ENCODE measurements around the gene CD40.

Gene CD40

DNA sequence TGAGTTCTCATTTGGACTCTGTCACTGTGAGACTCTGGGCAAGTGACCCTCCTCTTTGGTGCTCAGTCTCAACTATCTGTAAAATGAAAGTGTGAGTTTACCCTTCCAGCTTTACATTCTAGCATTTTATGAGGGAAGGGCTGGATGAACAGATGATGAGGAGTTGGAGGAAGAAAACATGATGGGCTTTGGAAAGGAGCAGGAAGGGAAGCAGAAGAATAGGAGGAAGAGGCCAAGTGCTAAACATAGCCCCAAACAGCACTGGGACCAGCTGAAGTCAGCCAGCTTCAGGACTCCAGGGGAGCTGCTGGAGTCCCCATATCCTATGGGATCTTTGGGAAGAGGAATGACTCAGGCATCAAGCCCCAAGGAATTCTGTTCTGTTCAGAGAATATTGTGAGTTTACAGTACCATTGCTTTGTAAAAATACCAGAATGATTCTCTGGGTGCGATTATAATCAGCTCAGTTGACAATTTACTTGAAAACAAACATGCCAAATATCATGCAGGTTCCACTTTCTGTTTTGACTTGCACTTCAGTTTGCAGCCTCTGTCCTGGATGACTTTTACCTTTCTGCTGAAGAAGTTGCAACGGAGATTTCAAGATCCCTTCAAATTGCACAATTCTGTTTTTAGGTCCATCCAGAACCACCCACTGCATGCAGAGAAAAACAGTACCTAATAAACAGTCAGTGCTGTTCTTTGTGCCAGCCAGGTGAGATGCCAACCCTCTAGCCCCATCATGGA is 3.2 kb downstream of the CD40 start:
- Histone ChIP-seq H3K27ac (peak overlapping the region; percentile 92), H3K4me3 (ENCODE audit: low read depth, low read length) (peak overlapping the region; percentile 22), H3K9me3 (ENCODE audit: control insufficient read depth, low read length) (no peaks in the 10 kb centered on the region), H3K4me2 (ENCODE audit: low read length) (peak overlapping the region; percentile 96), H3K27me3 (ENCODE audit: control insufficient read depth, insufficient read depth, low read length) (no peaks in the 10 kb centered on the region), H3K36me3 (ENCODE audit: control insufficient read depth, insufficient read depth, low read length) (no peaks in the 10 kb centered on the region), H3K79me2 (peaks cover 9% of the 10 kb centered on the region), H3K4me1 (peaks cover 39% of the 10 kb centered on the region), H3K9ac (no peak overlapping the region), H2AFZ (no peak overlapping the region)
- TF ChIP-seq, protein P1, sequence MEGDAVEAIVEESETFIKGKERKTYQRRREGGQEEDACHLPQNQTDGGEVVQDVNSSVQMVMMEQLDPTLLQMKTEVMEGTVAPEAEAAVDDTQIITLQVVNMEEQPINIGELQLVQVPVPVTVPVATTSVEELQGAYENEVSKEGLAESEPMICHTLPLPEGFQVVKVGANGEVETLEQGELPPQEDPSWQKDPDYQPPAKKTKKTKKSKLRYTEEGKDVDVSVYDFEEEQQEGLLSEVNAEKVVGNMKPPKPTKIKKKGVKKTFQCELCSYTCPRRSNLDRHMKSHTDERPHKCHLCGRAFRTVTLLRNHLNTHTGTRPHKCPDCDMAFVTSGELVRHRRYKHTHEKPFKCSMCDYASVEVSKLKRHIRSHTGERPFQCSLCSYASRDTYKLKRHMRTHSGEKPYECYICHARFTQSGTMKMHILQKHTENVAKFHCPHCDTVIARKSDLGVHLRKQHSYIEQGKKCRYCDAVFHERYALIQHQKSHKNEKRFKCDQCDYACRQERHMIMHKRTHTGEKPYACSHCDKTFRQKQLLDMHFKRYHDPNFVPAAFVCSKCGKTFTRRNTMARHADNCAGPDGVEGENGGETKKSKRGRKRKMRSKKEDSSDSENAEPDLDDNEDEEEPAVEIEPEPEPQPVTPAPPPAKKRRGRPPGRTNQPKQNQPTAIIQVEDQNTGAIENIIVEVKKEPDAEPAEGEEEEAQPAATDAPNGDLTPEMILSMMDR (IDR thresholded peaks at IDR 0.05), result no peak

DNA sequence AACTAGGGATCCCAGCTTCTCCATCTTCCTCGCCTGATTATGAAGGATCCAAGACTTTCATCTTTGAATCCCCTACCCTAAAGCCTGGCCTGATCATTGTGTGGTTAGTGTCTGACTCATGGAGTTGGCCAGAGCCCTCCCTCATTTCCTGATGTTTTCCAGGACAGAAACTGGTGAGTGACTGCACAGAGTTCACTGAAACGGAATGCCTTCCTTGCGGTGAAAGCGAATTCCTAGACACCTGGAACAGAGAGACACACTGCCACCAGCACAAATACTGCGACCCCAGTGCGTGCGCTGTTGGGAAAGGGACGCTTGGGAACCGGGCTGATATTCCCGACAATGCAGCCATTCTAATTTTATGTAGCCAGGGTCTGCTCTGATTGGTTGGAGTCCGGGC is 4.0 kb downstream of the CD40 start:
- Histone ChIP-seq H2AFZ (no peak overlapping the region), H3K36me3 (ENCODE audit: control insufficient read depth, insufficient read depth, low read length) (no peaks in the 10 kb centered on the region), H3K9ac (no peak overlapping the region), H3K79me2 (peaks cover 9% of the 10 kb centered on the region), H3K4me3 (ENCODE audit: low read depth, low read length) (peak overlapping the region; percentile 22), H3K27me3 (ENCODE audit: control insufficient read depth, insufficient read depth, low read length) (no peaks in the 10 kb centered on the region), H3K27ac (peak overlapping the region; percentile 92), H3K9me3 (ENCODE audit: control insufficient read depth, low read length) (no peaks in the 10 kb centered on the region), H3K4me2 (ENCODE audit: low read length) (peak overlapping the region; percentile 96), H3K4me1 (peaks cover 39% of the 10 kb centered on the region)
- TF ChIP-seq, protein P1 (IDR thresholded peaks at IDR 0.05), result no peak

DNA sequence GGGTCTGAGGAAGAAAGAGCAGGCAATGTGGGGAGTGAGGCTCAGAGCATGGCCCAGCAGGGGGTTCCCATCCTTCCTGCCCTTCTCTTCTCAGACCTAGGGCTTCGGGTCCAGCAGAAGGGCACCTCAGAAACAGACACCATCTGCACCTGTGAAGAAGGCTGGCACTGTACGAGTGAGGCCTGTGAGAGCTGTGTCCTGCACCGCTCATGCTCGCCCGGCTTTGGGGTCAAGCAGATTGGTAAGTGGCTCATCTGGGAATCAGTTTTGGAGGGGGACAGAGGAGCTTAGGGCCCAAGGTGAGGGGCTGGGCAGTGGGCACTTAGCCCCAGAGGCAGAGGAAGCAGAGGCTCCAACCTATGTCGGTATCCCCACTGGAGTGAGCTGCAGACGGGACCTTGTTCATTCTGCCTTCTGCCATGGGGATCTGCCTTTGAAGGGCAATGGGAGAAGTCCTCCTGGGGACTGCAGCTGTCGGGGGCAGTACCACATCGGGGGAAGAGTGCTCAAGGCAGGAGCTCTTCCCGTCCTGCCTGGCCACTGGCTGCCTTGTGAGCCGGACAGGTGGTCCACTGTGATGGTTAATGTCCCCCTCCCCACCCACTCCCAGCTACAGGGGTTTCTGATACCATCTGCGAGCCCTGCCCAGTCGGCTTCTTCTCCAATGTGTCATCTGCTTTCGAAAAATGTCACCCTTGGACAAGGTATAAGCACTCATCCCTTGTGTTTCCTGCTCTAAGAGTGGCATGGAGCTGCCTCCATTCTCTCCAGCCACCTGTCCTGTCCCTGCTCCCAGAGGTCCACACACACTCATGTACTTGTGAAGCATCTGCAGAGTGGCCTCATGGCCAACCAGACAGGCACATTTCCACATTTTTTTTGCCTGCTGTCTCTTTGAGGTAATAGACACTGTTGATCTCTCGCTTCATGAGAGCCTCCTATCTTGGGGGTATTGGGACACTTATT is 4.7 kb downstream of the CD40 start:
- no peak overlapping the region for H2AFZ ChIP-seq
- H3K4me3 ChIP-seq (ENCODE audit: low read depth, low read length), result no peak overlapping the region
- no peaks in the 10 kb centered on the region for H3K27me3 ChIP-seq (ENCODE audit: control insufficient read depth, insufficient read depth, low read length)
- peaks cover 6% of the 10 kb centered on the region for H3K79me2 ChIP-seq
- H3K9me3 ChIP-seq (ENCODE audit: control insufficient read depth, low read length), result no peaks in the 10 kb centered on the region
- peak overlapping the region; percentile 92 for H3K27ac ChIP-seq
- H3K4me2 ChIP-seq (ENCODE audit: low read length), result peak overlapping the region; percentile 1
- H3K9ac ChIP-seq, result no peak overlapping the region
- TF ChIP-seq, protein P1 (IDR thresholded peaks at IDR 0.05), result no peak
- peaks cover 39% of the 10 kb centered on the region for H3K4me1 ChIP-seq
- H3K36me3 ChIP-seq (ENCODE audit: control insufficient read depth, insufficient read depth, low read length), result no peaks in the 10 kb centered on the region

DNA sequence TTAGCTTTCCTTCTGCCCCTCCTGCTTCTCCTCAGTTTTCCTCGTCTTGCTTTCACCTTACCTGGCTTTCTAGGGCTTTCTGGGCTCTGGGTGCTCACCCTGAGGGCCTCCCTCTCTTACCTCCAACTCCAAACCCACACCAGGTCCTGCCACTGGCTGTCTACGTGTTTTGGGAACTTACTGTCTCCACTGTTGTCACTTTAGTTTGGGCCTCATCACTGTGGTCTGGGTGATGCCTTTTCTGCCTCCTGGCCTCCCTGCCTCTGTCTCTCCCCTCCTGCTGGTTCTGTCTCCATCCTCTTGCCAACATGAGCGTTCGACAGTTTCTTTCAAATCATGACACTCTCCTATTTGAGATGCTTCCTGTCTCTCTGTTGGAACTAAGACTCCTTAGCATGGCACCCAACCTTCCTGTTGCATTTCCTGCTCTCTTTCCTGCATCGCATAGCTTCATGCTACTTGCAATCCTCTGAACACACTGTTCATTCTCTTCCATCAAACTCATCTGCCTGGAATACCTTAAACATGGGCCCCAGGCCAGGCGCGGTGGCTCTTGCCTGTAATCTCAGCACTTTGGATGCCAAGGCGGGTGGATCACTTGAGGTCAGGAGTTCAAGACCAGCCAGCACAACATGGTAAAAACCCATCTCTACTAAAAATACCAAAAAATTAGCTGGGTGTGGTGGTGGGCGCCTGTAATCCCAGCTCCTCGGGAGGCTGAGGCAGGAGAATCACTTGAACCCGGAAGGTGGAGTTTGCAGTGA is 5.5 kb downstream of the CD40 start:
- H3K27me3 ChIP-seq (ENCODE audit: control insufficient read depth, insufficient read depth, low read length), result no peaks in the 10 kb centered on the region
- TF ChIP-seq, protein P1 (IDR thresholded peaks at IDR 0.05), result no peak

More for the DNA sequence above, 5.5 kb downstream of the CD40 start:
- H3K9me3 ChIP-seq (ENCODE audit: control insufficient read depth, low read length), result no peaks in the 10 kb centered on the region
- no peaks in the 10 kb centered on the region for H3K36me3 ChIP-seq (ENCODE audit: control insufficient read depth, insufficient read depth, low read length)
- H3K27ac ChIP-seq, result peak overlapping the region; percentile 92
- H3K79me2 ChIP-seq, result peaks cover 6% of the 10 kb centered on the region
- H3K9ac ChIP-seq, result no peak overlapping the region
- H3K4me3 ChIP-seq (ENCODE audit: low read depth, low read length), result no peak overlapping the region
- peaks cover 39% of the 10 kb centered on the region for H3K4me1 ChIP-seq
- H3K4me2 ChIP-seq (ENCODE audit: low read length), result no peak overlapping the region
- no peak overlapping the region for H2AFZ ChIP-seq

Data from parathyroid adenoma (tissue), 2 donors.